ENCODE measurements around the gene ZEB2. TPM values are rescaled to one million over a fixed set of nuclear protein-coding genes. Genes with fewer than 3 reads are reported as not detected.

ZEB2 gene
- total and polyA plus RNA-seq, 2 of the 8 experiments (the other 6 are each of a cell fraction or from before 2014, with no cell fraction given) = 0.38 TPM; not detected in 1

- TF ChIP-seq, protein P1, sequence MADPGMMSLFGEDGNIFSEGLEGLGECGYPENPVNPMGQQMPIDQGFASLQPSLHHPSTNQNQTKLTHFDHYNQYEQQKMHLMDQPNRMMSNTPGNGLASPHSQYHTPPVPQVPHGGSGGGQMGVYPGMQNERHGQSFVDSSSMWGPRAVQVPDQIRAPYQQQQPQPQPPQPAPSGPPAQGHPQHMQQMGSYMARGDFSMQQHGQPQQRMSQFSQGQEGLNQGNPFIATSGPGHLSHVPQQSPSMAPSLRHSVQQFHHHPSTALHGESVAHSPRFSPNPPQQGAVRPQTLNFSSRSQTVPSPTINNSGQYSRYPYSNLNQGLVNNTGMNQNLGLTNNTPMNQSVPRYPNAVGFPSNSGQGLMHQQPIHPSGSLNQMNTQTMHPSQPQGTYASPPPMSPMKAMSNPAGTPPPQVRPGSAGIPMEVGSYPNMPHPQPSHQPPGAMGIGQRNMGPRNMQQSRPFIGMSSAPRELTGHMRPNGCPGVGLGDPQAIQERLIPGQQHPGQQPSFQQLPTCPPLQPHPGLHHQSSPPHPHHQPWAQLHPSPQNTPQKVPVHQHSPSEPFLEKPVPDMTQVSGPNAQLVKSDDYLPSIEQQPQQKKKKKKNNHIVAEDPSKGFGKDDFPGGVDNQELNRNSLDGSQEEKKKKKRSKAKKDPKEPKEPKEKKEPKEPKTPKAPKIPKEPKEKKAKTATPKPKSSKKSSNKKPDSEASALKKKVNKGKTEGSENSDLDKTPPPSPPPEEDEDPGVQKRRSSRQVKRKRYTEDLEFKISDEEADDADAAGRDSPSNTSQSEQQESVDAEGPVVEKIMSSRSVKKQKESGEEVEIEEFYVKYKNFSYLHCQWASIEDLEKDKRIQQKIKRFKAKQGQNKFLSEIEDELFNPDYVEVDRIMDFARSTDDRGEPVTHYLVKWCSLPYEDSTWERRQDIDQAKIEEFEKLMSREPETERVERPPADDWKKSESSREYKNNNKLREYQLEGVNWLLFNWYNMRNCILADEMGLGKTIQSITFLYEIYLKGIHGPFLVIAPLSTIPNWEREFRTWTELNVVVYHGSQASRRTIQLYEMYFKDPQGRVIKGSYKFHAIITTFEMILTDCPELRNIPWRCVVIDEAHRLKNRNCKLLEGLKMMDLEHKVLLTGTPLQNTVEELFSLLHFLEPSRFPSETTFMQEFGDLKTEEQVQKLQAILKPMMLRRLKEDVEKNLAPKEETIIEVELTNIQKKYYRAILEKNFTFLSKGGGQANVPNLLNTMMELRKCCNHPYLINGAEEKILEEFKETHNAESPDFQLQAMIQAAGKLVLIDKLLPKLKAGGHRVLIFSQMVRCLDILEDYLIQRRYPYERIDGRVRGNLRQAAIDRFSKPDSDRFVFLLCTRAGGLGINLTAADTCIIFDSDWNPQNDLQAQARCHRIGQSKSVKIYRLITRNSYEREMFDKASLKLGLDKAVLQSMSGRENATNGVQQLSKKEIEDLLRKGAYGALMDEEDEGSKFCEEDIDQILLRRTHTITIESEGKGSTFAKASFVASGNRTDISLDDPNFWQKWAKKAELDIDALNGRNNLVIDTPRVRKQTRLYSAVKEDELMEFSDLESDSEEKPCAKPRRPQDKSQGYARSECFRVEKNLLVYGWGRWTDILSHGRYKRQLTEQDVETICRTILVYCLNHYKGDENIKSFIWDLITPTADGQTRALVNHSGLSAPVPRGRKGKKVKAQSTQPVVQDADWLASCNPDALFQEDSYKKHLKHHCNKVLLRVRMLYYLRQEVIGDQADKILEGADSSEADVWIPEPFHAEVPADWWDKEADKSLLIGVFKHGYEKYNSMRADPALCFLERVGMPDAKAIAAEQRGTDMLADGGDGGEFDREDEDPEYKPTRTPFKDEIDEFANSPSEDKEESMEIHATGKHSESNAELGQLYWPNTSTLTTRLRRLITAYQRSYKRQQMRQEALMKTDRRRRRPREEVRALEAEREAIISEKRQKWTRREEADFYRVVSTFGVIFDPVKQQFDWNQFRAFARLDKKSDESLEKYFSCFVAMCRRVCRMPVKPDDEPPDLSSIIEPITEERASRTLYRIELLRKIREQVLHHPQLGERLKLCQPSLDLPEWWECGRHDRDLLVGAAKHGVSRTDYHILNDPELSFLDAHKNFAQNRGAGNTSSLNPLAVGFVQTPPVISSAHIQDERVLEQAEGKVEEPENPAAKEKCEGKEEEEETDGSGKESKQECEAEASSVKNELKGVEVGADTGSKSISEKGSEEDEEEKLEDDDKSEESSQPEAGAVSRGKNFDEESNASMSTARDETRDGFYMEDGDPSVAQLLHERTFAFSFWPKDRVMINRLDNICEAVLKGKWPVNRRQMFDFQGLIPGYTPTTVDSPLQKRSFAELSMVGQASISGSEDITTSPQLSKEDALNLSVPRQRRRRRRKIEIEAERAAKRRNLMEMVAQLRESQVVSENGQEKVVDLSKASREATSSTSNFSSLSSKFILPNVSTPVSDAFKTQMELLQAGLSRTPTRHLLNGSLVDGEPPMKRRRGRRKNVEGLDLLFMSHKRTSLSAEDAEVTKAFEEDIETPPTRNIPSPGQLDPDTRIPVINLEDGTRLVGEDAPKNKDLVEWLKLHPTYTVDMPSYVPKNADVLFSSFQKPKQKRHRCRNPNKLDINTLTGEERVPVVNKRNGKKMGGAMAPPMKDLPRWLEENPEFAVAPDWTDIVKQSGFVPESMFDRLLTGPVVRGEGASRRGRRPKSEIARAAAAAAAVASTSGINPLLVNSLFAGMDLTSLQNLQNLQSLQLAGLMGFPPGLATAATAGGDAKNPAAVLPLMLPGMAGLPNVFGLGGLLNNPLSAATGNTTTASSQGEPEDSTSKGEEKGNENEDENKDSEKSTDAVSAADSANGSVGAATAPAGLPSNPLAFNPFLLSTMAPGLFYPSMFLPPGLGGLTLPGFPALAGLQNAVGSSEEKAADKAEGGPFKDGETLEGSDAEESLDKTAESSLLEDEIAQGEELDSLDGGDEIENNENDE (IDR thresholded peaks at IDR 0.05; ENCODE audit: insufficient replicate concordance, low read length) = no peak
- TF ChIP-seq CBX5 (IDR thresholded peaks at IDR 0.05; ENCODE audit: low read depth, low read length) (no peak), RAD21 (IDR thresholded peaks at IDR 0.05 in 1 of 2, conservative IDR thresholded peaks at IDR 0.05 in 1 of 2; ENCODE audit: low read depth in 2 of 2, low read length in 2 of 2) (no peak)
These were observed 104.5 kb downstream of the ZEB2 start (continued) for GRCh38 chr2:144415386-144415785.
